ENCODE measurements around the gene CD83.

The CD83 gene

DNA sequence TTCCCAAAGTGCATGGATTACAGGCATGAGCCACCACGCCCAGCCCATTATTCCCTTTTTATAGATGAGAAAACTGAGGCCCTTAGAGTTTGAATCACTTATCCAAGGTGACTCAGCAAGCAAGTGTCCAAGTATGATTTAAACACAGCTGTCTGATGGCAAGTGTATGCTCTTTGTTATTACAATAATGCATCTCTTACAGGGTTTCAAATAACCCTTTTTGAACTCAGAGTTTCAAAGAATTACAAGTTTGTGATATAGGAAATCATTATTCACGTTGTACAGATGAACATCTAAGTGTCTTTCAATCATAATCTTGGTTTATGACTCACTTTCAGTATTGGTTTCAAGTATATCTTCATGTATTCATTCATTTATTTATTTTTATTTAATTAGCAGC lies 63.0 kb downstream of the CD83 start:
- Histone ChIP-seq H3K4me1 (ENCODE audit: control insufficient read depth in 1 of 2, insufficient read depth in 2 of 2, low read length in 2 of 2) (no peaks in the 10 kb centered on the region), H3K27me3 (ENCODE audit: control insufficient read depth in 1 of 2, insufficient read depth in 2 of 2, low read length in 2 of 2) (no peaks in the 10 kb centered on the region), H3K9me3 (ENCODE audit: control insufficient read depth in 1 of 2, low read length in 2 of 2) (no peaks in the 10 kb centered on the region), H3K4me3 (ENCODE audit: low read depth in 1 of 2, low read length in 2 of 2) (no peak overlapping the region), H3K9ac (ENCODE audit: low read depth in 1 of 2, low read length in 2 of 2) (no peak overlapping the region), H3K27ac (ENCODE audit: low read depth, low read length) (no peak overlapping the region), H3K36me3 (ENCODE audit: control insufficient read depth in 1 of 2, insufficient read depth in 2 of 2, low read length in 2 of 2) (no peaks in the 10 kb centered on the region)

DNA sequence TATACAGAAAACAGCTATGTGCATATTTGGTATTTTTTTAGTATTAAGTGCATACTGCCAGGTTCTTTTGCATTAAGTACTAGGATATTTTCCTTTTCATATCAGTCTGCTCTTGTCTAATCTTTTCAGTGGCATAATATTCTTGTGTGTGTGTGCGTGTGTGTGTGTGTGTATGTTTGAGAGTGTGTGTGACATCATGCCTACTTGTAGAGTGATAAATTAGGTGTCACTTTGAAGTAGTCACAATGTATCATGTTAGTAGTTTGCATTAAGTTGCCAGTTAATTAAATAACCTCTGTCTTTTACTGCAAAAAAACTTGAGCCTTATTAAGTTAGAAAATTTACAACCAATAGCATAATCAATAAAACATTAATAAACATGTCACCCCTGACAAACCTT lies 65.3 kb downstream of the CD83 start:
- Histone ChIP-seq H3K9me3 (ENCODE audit: control insufficient read depth in 1 of 2, low read length in 2 of 2) (no peaks in the 10 kb centered on the region), H3K27ac (ENCODE audit: low read depth, low read length) (no peak overlapping the region), H3K36me3 (ENCODE audit: control insufficient read depth in 1 of 2, insufficient read depth in 2 of 2, low read length in 2 of 2) (no peaks in the 10 kb centered on the region), H3K4me3 (ENCODE audit: low read depth in 1 of 2, low read length in 2 of 2) (no peak overlapping the region), H3K9ac (ENCODE audit: low read depth in 1 of 2, low read length in 2 of 2) (no peak overlapping the region), H3K27me3 (ENCODE audit: control insufficient read depth in 1 of 2, insufficient read depth in 2 of 2, low read length in 2 of 2) (no peaks in the 10 kb centered on the region), H3K4me1 (ENCODE audit: control insufficient read depth in 1 of 2, insufficient read depth in 2 of 2, low read length in 2 of 2) (no peaks in the 10 kb centered on the region)
